ENCODE results near the gene BCR.

Gene BCR

GRCh38 chr22:23214398-23214797, 34.1 kb downstream of the BCR start:
- FAIRE-seq (no peak), DNase-seq (ENCODE audit: insufficient read length, low spot score) (no peak)

DNA sequence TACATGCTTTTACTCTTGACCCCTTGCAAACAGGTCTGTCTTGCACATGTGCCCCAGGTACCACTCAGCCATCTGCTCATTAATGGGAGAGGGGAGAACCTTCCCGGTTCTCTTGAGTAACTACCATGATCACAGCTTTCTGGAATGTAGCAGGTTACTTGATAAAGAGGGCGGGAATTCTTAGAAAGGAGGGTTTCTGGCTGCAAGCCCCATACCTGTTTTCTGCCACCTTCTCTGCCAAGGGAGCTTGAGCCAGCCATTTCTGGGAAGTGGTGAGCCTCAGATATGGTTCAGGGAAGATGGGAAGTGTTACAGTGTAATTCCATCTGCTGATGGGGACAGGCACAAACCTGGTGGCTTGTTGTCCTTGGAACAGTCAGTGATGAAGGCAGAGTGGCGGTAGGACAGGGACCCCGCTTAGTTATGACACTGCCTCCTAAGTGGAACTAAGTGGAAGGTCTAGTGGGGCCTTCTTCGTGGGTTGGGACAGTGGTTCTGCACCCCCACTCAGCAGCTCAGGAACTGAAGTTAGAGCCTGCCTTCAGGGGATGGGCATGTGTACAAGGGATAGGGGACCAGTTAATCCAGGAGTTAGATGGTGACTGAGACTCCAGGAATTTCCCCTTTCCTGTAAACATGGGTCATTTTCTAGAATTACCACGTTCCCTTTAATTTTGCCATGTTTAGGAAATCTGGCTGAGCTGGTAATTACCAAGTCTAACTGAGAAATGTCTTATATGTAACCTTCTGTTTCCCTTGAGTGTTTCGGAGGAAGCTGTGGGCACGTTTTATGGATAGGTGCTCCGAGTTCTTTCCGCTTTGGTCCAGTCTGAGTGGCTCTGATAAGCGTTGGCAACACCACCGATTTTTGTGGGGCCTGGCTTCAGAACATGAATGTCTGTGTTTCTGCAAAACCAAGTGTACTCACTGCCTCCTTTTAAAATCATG, 35.3 kb downstream of the BCR start:
- no peak for DNase-seq (ENCODE audit: insufficient read length, low spot score)
- no peak for FAIRE-seq

- DNase-seq (ENCODE audit: insufficient read length, low spot score) (no peak), FAIRE-seq (no peak)
Observed at GRCh38 chr22:23216461-23217170, 36.3 kb downstream of the BCR start.

- DNase-seq (ENCODE audit: insufficient read length, low spot score) (no peak), FAIRE-seq (no peak)
Observed at GRCh38 chr22:23217171-23218052, 37.1 kb downstream of the BCR start.

- DNase-seq (ENCODE audit: insufficient read length, low spot score) = no peak
- no peak for FAIRE-seq
Observed at GRCh38 chr22:23218053-23218866, 38.0 kb downstream of the BCR start.

DNA sequence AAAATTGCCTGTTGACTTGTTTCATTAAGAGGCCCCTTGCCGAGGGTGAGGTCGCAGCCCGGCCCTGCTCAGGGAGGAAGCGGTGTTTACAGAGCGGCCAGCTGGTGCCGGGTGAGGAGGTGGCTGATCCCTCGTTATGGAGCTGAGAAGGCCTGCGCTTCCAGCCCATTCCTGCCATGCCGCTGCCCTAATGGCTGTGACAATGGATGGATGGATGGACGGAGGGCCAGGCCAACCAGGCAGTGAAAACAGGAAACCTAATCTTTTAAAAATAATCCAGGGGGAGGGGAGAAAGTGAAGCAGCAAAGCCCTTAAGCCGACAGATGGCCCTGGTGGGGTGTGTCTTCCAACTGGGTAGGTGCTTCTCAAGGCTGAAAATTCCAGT, 38.5 kb downstream of the BCR start:
- FAIRE-seq (no peak), DNase-seq (ENCODE audit: insufficient read length, low spot score) (no peak)

- DNase-seq (ENCODE audit: insufficient read length, low spot score) = no peak
- no peak for FAIRE-seq
Observed at GRCh38 chr22:23219317-23219716, 39.0 kb downstream of the BCR start.

GRCh38 chr22:23219822-23220484, 39.6 kb downstream of the BCR start:
- DNase-seq (ENCODE audit: insufficient read length, low spot score) (peak; percentile 46), FAIRE-seq (no peak)

GRCh38 chr22:23220485-23221350, 40.4 kb downstream of the BCR start:
- peak; percentile 41 for DNase-seq (ENCODE audit: insufficient read length, low spot score)
- FAIRE-seq = peak; percentile 52

DNA sequence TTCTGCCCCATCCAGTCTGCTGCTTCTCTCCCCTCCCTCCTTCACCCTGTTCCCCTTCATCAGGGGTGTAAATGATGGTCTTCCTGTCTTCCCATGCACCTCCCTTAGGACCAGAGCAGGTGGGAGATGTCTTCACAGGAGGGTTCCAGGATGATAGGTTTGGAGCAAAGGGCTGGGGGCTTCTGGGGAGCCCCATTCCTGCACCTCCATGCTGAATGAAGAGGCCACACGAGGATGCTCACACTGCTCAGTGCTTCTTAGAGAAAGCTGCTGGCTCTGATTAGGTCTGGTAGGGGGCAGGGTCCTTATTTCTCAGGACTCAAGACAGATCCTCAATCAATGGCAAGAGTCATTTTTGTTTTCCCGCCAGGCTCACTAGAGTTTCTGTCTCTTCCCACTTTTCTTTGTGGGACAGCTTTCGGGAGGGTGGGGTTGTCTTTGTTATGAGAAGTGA, 41.1 kb downstream of the BCR start:
- FAIRE-seq (no peak), DNase-seq (ENCODE audit: insufficient read length, low spot score) (no peak)

DNA sequence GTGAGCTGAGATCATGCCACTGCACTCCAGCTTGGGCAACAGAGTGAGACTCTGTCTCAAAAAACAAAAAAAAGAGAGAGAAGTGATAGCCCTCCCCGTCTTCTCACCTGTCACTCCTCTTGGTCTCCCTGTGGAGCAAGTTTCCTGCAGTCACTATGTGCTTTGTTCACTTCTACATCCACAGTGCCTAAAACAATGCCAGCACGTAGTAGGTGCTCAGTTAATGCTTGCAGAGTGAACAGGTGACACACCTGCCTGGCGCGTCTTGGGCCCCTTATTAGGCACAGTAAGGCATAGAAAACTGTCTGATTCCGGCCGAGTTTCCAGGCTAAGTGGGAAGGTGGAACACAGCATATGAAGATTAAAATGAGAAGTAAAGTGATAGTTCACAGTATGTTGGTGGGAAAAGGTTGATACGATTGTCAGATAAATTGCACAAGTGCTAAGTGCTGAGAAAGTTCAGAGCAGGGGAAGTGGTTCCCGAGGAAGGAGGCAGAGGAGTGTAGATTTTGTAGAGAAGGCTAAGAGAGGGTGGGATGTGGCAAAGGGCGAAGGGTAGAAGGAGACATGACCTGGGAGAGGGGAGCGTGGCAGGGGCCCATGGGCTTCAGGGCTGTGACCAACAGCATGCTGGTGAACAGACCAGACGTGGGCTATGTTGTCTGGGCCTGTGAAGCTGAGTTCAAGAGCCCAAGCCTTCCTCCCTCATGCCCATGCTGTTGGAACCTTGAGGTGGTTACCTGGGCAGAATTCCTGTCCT, 41.9 kb downstream of the BCR start:
- no peak for FAIRE-seq
- DNase-seq (ENCODE audit: insufficient read length, low spot score) = no peak

DNA sequence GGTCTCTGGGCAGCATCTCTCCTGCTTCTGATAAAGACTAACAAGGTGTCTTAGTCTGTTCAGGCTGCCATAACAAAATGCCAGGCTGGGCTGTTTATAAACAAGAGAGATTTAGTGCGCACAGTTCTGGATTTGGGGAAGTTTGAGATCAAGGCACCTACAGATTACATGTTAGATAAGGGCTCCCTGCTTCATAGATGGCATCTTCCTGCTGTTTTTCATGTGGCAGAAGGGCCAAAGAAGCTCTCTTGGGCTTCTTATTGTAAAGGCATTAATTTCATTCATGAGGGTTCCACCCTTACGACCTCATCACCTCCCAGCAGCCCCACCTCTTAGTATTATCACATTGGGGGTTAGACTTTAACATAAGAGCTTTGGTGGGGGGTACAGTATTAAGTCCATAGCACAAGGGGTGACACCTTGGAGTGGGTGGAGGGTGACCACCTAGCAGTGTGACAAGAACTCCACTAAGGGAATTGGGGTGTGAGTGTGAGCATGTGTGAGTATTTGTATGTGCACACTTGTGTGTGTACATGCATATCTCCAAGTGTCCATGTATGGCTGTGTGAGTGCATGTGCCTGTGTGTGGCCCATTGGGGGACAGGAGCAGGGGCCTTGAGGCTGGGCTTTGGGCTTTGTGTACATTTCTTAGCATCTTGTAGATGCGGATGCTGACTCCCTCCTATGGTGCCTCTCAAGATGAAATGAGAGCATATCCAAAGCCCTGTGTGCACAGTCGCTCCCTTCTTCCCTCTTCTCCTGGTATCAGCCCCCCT, 42.7 kb downstream of the BCR start:
- FAIRE-seq (no peak), DNase-seq (ENCODE audit: insufficient read length, low spot score) (no peak)

DNA sequence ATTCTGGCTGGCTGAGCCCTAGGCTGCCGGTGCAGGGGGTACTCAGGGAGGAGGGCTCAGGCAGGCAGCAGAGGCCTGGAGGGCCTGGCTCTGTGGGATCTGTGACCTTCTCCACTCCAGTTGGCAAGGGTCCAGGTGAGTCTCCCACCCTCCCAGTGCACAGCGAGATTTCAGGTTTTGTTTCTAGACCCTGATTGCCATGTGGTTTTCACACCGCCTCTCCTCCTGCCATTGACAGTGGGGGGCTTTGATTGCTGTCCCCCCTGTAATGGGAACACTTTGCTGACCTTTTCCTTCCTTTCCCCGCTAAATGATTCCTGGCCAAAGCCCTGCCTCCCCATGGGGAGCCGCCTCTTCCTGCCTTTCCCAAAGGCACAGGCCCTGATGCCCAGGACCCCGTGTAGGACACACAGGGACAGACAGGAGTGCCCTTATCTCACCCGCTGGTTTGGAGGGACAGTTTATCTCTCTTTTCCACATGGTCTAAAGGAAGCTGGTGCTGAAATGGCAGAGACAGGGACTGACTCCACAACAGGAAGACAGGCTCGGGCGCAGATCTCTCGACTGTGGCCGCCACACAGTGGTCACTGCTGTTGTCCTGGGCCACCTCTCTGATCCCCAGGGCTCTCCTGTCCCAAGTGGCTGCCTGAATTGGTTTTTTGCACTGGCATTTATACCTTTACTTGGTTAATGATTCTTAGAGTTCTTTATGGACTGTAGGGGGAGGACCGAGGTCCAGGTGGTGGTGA, 43.4 kb downstream of the BCR start:
- DNase-seq (ENCODE audit: insufficient read length, low spot score) (no peak), FAIRE-seq (no peak)

GRCh38 chr22:23224846-23225245, 44.5 kb downstream of the BCR start:
- no peak for FAIRE-seq
- no peak for DNase-seq (ENCODE audit: insufficient read length, low spot score)

- no peak for FAIRE-seq
- no peak for DNase-seq (ENCODE audit: insufficient read length, low spot score)
Observed at GRCh38 chr22:23225337-23225723, 45.0 kb downstream of the BCR start.

GRCh38 chr22:23225724-23226496, 45.6 kb downstream of the BCR start:
- FAIRE-seq = no peak
- no peak for DNase-seq (ENCODE audit: insufficient read length, low spot score)

All from GM19239 (cell line).